Endothelial cell of umbilical vein (primary cell): Measurements from ENCODE around the gene RAP1GAP. TPM values are rescaled to one million over a fixed set of nuclear protein-coding genes. Genes with fewer than 3 reads are reported as not detected.

ENCODE experiments used
- BruUV-seq: library from RNA; stranded (reverse); fragments of 400-500 nt; replicated peaks from 2 replicates; lab custom pipeline; 2021; lab: Mats Ljungman, UMichigan
- CTCF ChIA-PET: fragments of 300-600, 350-600 bp; sonication (Branson Sonifier 250); formaldehyde crosslinking; loops from one replicate; lab custom pipeline; 2021; ENCODE audit warnings: antibody characterized with exemption, inconsistent platforms; lab: Charles Lee
- POLR2A ChIA-PET: fragments of 300-600, 350-600 bp; sonication (Branson Sonifier 250); formaldehyde crosslinking; loops from one replicate; lab custom pipeline; 2021; ENCODE audit warnings: antibody characterized with exemption, inconsistent platforms; lab: Charles Lee
- DNase-seq: peaks from one replicate; pipeline ENCODE4 v3.0.0-alpha.2; 2011; ENCODE audit warnings: low read depth, low spot score
- FAIRE-seq: peaks from 2 replicates; lab custom pipeline; 2011; peaks lifted over from hg19 to GRCh38; lab: Jason Lieb, UNC
- H2AFZ ChIP-seq: 2 replicates; pipeline ENCODE4 v1.6.0; 2012; ENCODE audit warnings: low read depth, low read length, control low read depth, inconsistent platforms
- H3K27ac ChIP-seq: 2 replicates; pipeline ENCODE4 v1.5.1; 2011; ENCODE audit warnings: low read depth, mild to moderate bottlenecking, control low read depth, low read length, moderate library complexity; ENCODE audit not compliant: insufficient read depth
- H3K27me3 ChIP-seq, 2 experiments: 2 replicates each; pipeline versions ENCODE4 v1.6.0 to v1.6.1; 2011; ENCODE audit warnings: low read length in 2 of 2, mixed read lengths in 1 of 2; ENCODE audit not compliant: control insufficient read depth in 2 of 2, insufficient read depth in 2 of 2
- H3K36me3 ChIP-seq, 2 experiments: 2 replicates in 1 of 2; 3 replicates in 1 of 2; pipeline ENCODE4 v1.5.1; 2011; ENCODE audit warnings: low read length in 2 of 2, mild to moderate bottlenecking in 1 of 2, moderate library complexity in 1 of 2; ENCODE audit not compliant: control insufficient read depth in 2 of 2, insufficient read depth in 2 of 2; ENCODE audit errors: extremely low read depth in 1 of 2
- H3K4me1 ChIP-seq: 3 replicates; pipeline ENCODE4 v1.5.1; 2011; ENCODE audit warnings: mild to moderate bottlenecking, low read length; ENCODE audit not compliant: control insufficient read depth, insufficient read depth; ENCODE audit errors: extremely low read depth
- H3K4me2 ChIP-seq: 2 replicates; pipeline ENCODE4 v1.6.1; 2011; ENCODE audit warnings: low read length, control low read depth, mixed read lengths; ENCODE audit not compliant: insufficient read depth
- H3K4me3 ChIP-seq, 3 experiments: fragments of 200-600 bp in 1 of 3; sonication (generic), shearing (Covaris generic) in 1 of 3; replicated peaks in 1 of 3; 2 replicates each; pipeline ENCODE4 v1.5.1; 2011 to 2016; ENCODE audit warnings: control low read depth in 3 of 3, low read length in 3 of 3, mild to moderate bottlenecking in 2 of 3, inconsistent platforms in 1 of 3, low read depth in 1 of 3, moderate library complexity in 1 of 3; ENCODE audit not compliant: insufficient read depth in 1 of 3
- H3K79me2 ChIP-seq: 2 replicates; pipeline ENCODE4 v1.6.0; 2012; ENCODE audit warnings: low read length, inconsistent platforms; ENCODE audit not compliant: control insufficient read depth, insufficient read depth
- H3K9ac ChIP-seq: replicated peaks from 2 replicates; pipeline ENCODE3; 2011; ENCODE audit warnings: low read length, control low read depth; ENCODE audit not compliant: insufficient read depth; ENCODE audit errors: extremely low read depth
- H3K9me1 ChIP-seq: replicated peaks from 3 replicates; pipeline ENCODE4 v1.6.0; 2011; ENCODE audit warnings: mild to moderate bottlenecking, low read length; ENCODE audit not compliant: control insufficient read depth, insufficient read depth; ENCODE audit errors: extremely low read depth
- H3K9me3 ChIP-seq: replicated peaks from 2 replicates; pipeline ENCODE4 v1.5.1; 2012; ENCODE audit warnings: low read length, inconsistent platforms; ENCODE audit not compliant: control insufficient read depth, insufficient read depth
- H4K20me1 ChIP-seq: replicated peaks from 2 replicates; pipeline ENCODE3; 2011; ENCODE audit warnings: mild to moderate bottlenecking, low read length; ENCODE audit not compliant: control insufficient read depth, insufficient read depth; ENCODE audit errors: extremely low read depth
- EZH2 ChIP-seq: IDR thresholded peaks from 2 replicates; pipeline ENCODE4 v1.6.1; 2012; ENCODE audit warnings: borderline replicate concordance, low read depth, mild to moderate bottlenecking, moderate library complexity, low read length, inconsistent platforms; ENCODE audit not compliant: severe bottlenecking
- FOS ChIP-seq: IDR thresholded peaks from 2 replicates; pipeline ENCODE4 v1.6.1; 2011; ENCODE audit warnings: mild to moderate bottlenecking, low read length, moderate library complexity, borderline replicate concordance; ENCODE audit not compliant: insufficient read depth
- GATA2 ChIP-seq: IDR thresholded peaks from 2 replicates; pipeline ENCODE4 v1.7.0; 2011; ENCODE audit warnings: low read depth, mild to moderate bottlenecking, moderate library complexity, mixed read lengths, low read length; ENCODE audit not compliant: insufficient read length, insufficient read depth
- JUN ChIP-seq: IDR thresholded peaks from 2 replicates; pipeline ENCODE4 v1.6.1; 2011; ENCODE audit warnings: borderline replicate concordance, low read depth; ENCODE audit not compliant: insufficient read length, insufficient read depth
- MYC ChIP-seq: IDR thresholded peaks from one replicate; pipeline ENCODE4 v1.6.1; 2011; ENCODE audit warnings: mild to moderate bottlenecking, low read depth, low read length
- POLR2A ChIP-seq: IDR thresholded peaks from 2 replicates; pipeline ENCODE4 v1.6.1; 2012; ENCODE audit warnings: low read depth, mild to moderate bottlenecking, control low read depth, low read length
- POLR2AphosphoS5 ChIP-seq: IDR thresholded peaks from 2 replicates; pipeline ENCODE4 v1.6.1; 2012; ENCODE audit warnings: low read depth, mild to moderate bottlenecking, control low read depth, low read length, moderate library complexity; ENCODE audit not compliant: insufficient read depth
- dilution Hi-C: fragments of 300-500 bp; cut with MboI; formaldehyde crosslinking; loops from one replicate; pipeline ENCODE4 v1.15.0; 2019; ENCODE audit warnings: low sequenced_read_pairs; ENCODE audit not compliant: extremely low pct_ligation_motif_present
- intact Hi-C: fragments of 100-400 bp; cut with micrococcal nuclease; formaldehyde crosslinking; loops from one replicate; pipeline ENCODE4 v1.10.0; 2022
- polyA plus RNA-seq, 4 experiments: library from polyadenylated mRNA; depleted of rRNA in 3 of 4; stranded (reverse) in 3 of 4; unstranded in 1 of 4; fragments of >200 nt; gene quantifications; 2 replicates each; pipeline versions ENCODE4 v1.2.1 to v1.2.3, GENCODE V29; 2011 to 2012; ENCODE audit warnings: missing spikeins in 1 of 4
- total RNA-seq: library from RNA; stranded (reverse); gene quantifications from 2 replicates; pipeline ENCODE4 v1.2.3, GENCODE V29; 2021
- TF ChIP-seq, protein P1 (sequence below): IDR thresholded peaks from 2 replicates; pipeline ENCODE4 v1.6.1; 2011; ENCODE audit not compliant: insufficient read depth, insufficient read length
- TF ChIP-seq, protein P2 (sequence below), 2 donors: IDR thresholded peaks; 1 replicate in 1 of 2; 2 replicates in 1 of 2; pipeline ENCODE4 v1.5.1; 2011; ENCODE audit warnings: low read length in 2 of 2, mild to moderate bottlenecking in 2 of 2, moderate library complexity in 2 of 2, control low read depth in 1 of 2, inconsistent platforms in 1 of 2, low read depth in 1 of 2; ENCODE audit not compliant: insufficient read depth in 1 of 2; ENCODE audit errors: extremely low read depth in 1 of 2

Gene RAP1GAP
- total and polyA plus RNA-seq, 2 donors (not counting 3 experiments of a cell fraction or from before 2014, with no cell fraction given): 0.07 to 0.20 TPM

- intact Hi-C loops (no loop called here), dilution Hi-C loops (no loop called here)
- ChIA-PET POLR2A (no interaction called here), CTCF (interaction anchor here (1.3 kb wide), 2 partner anchors 8 to 10 kb away, joined by 3 read pairs; no protein-coding TSS in a partner anchor)
- no peak overlapping the region for H2AFZ ChIP-seq
- no peak overlapping the region for H3K27ac ChIP-seq
- no peaks in the 10 kb centered on the region for H3K79me2 ChIP-seq
- no peaks in the 10 kb centered on the region for H3K9me1 ChIP-seq
- no peaks in the 10 kb centered on the region for H4K20me1 ChIP-seq
- peaks cover 2 to 5% of the 10 kb centered on the region in 2 experiments for H3K36me3 ChIP-seq
- no peak overlapping the region for H3K4me2 ChIP-seq
- H3K9ac ChIP-seq: no peak overlapping the region
- no peak overlapping the region for H3K4me3 ChIP-seq
- TF ChIP-seq, protein P1, sequence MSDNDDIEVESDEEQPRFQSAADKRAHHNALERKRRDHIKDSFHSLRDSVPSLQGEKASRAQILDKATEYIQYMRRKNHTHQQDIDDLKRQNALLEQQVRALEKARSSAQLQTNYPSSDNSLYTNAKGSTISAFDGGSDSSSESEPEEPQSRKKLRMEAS: no peak
- no peak for TF ChIP-seq POLR2A
- no peak for TF ChIP-seq FOS
- TF ChIP-seq JUN: no peak
- TF ChIP-seq EZH2: no peak
- TF ChIP-seq, protein P2, sequence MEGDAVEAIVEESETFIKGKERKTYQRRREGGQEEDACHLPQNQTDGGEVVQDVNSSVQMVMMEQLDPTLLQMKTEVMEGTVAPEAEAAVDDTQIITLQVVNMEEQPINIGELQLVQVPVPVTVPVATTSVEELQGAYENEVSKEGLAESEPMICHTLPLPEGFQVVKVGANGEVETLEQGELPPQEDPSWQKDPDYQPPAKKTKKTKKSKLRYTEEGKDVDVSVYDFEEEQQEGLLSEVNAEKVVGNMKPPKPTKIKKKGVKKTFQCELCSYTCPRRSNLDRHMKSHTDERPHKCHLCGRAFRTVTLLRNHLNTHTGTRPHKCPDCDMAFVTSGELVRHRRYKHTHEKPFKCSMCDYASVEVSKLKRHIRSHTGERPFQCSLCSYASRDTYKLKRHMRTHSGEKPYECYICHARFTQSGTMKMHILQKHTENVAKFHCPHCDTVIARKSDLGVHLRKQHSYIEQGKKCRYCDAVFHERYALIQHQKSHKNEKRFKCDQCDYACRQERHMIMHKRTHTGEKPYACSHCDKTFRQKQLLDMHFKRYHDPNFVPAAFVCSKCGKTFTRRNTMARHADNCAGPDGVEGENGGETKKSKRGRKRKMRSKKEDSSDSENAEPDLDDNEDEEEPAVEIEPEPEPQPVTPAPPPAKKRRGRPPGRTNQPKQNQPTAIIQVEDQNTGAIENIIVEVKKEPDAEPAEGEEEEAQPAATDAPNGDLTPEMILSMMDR (IDR thresholded peaks at IDR 0.05; ENCODE audit: extremely low read depth in 1 of 2, insufficient read depth in 1 of 2, low read depth in 1 of 2, low read length in 2 of 2): no peak
- no peak for TF ChIP-seq MYC
- TF ChIP-seq GATA2: no peak
- TF ChIP-seq POLR2AphosphoS5: no peak
- BruUV-seq: no TSS peak
- DNase-seq: no peak
- peaks cover 14 to 25% of the 10 kb centered on the region in 2 experiments for H3K27me3 ChIP-seq
- H3K9me3 ChIP-seq: no peaks in the 10 kb centered on the region
- no peak for FAIRE-seq
- peaks cover 12% of the 10 kb centered on the region for H3K4me1 ChIP-seq
Observed at GRCh38 chr1:21672478-21673276, 3.5 kb upstream of the RAP1GAP start.
